Left ventricle myocardium superior (tissue), 1 donor: Measurements from ENCODE around the gene RNF19B. TPM values are rescaled to one million over a fixed set of nuclear protein-coding genes. Genes with fewer than 3 reads are reported as not detected.

ENCODE experiments used
- ATAC-seq: fragments of 200-7000 bp; cut with Tn5 transposase; one replicate; pipeline ENCODE4 v1.9.1; 2020; ENCODE audit warnings: mild to moderate bottlenecking, moderate library complexity
- DNase-seq: peaks from one replicate; pipeline ENCODE4 v3.0.0-alpha.2; 2020
- intact Hi-C: fragments of 100-400 bp; cut with micrococcal nuclease; formaldehyde crosslinking; loops from one replicate; pipeline ENCODE4 v1.11.0; 2022
- total RNA-seq: library from RNA; stranded (reverse); fragmentation: NEBNext Ultra II Directional; extraction: Animal tissue kit (Norgen Biotek cat#: 25700); gene quantifications from one replicate; pipeline ENCODE4 v1.2.1, GENCODE V29; 2021
- donor health status: DM: no; HTN: yes; CAD: no; lungs with severe emphysema.

The RNF19B gene
- total RNA-seq, 1 donor from 2014 or later = 13.3 TPM

- DNase-seq (no peak), ATAC-seq (no peak)
- intact Hi-C loops = no loop called here
Measured at GRCh38 chr1:32895325-32896215, 69.0 kb downstream of the RNF19B start.

- ATAC-seq = no peak
- DNase-seq = no peak
- intact Hi-C loops = no loop called here
Measured at GRCh38 chr1:32894681-32895080, 69.9 kb downstream of the RNF19B start.

- ATAC-seq (no peak), DNase-seq (no peak)
- intact Hi-C loops = no loop called here
Measured at GRCh38 chr1:32894019-32894600, 70.5 kb downstream of the RNF19B start.

GRCh38 chr1:32893198-32894018, 71.2 kb downstream of the RNF19B start:
- intact Hi-C loops = no loop called here
- ATAC-seq = peak; percentile 70
- DNase-seq = peak; percentile 54

GRCh38 chr1:32892368-32893197, 72.0 kb downstream of the RNF19B start:
- ATAC-seq (peak; percentile 16), DNase-seq (no peak)
- intact Hi-C loops = no loop called here

- intact Hi-C loops = no loop called here
- DNase-seq (no peak), ATAC-seq (no peak)
Measured at GRCh38 chr1:32891630-32892029, 73.0 kb downstream of the RNF19B start.

- ATAC-seq (no peak), DNase-seq (no peak)
- intact Hi-C loops = no loop called here
Measured at GRCh38 chr1:32891241-32891570, 73.4 kb downstream of the RNF19B start.

GRCh38 chr1:32890516-32891240, 73.9 kb downstream of the RNF19B start:
- ATAC-seq (no peak), DNase-seq (no peak)
- intact Hi-C loops = no loop called here

- intact Hi-C loops = no loop called here
- DNase-seq = no peak
- ATAC-seq = no peak
Measured at GRCh38 chr1:32889731-32890278, 74.8 kb downstream of the RNF19B start.

- no peak for ATAC-seq
- no peak for DNase-seq
- intact Hi-C loops = no loop called here
Measured at GRCh38 chr1:32888677-32889420, 75.8 kb downstream of the RNF19B start.

- intact Hi-C loops = no loop called here
- DNase-seq (no peak), ATAC-seq (no peak)
Measured at GRCh38 chr1:32888134-32888533, 76.5 kb downstream of the RNF19B start.

- no peak for DNase-seq
- no peak for ATAC-seq
Measured at GRCh38 chr1:32887623-32888022, 77.0 kb downstream of the RNF19B start.

GRCh38 chr1:32886828-32887414, 77.7 kb downstream of the RNF19B start:
- ATAC-seq (no peak), DNase-seq (no peak)
- intact Hi-C loops = no loop called here

More at GRCh38 chr1:32887623-32888022, 77.0 kb downstream of the RNF19B start:
- intact Hi-C loops = no loop called here
